ENCODE results near the gene TMEM94.

DNA sequence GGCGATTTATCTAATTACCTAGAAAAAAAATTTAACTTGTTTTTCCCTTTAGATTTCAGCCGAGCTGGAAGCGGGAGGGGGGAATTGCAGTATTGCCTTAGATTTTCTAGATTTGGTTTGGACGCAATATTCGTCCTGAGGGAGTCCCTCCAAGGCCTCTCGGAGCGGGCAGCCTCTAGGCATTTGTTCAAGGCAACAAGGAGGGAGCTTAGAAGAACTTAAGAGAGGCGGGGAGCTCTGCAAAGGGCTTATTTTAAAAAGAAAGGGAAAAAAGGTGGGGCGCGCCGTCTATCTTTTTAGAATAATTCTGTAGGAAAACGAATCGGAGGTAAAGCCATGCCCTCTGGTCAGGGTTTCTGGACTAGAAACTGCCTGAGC is 407 bp upstream of the TMEM94 start:
- TF ChIP-seq, protein P1, sequence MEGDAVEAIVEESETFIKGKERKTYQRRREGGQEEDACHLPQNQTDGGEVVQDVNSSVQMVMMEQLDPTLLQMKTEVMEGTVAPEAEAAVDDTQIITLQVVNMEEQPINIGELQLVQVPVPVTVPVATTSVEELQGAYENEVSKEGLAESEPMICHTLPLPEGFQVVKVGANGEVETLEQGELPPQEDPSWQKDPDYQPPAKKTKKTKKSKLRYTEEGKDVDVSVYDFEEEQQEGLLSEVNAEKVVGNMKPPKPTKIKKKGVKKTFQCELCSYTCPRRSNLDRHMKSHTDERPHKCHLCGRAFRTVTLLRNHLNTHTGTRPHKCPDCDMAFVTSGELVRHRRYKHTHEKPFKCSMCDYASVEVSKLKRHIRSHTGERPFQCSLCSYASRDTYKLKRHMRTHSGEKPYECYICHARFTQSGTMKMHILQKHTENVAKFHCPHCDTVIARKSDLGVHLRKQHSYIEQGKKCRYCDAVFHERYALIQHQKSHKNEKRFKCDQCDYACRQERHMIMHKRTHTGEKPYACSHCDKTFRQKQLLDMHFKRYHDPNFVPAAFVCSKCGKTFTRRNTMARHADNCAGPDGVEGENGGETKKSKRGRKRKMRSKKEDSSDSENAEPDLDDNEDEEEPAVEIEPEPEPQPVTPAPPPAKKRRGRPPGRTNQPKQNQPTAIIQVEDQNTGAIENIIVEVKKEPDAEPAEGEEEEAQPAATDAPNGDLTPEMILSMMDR (IDR thresholded peaks at IDR 0.05 in 2 of 3, conservative IDR thresholded peaks at IDR 0.05 in 1 of 3; ENCODE audit: insufficient read depth in 2 of 3, low read depth in 1 of 3, low read length in 3 of 3) = no peak
- TF ChIP-seq NFYB (IDR thresholded peaks at IDR 0.05; ENCODE audit: extremely low read depth, insufficient read length) = no peak
- TF ChIP-seq ZNF507 (tag; conservative IDR thresholded peaks at IDR 0.05) = no peak
- TF ChIP-seq, protein P2, sequence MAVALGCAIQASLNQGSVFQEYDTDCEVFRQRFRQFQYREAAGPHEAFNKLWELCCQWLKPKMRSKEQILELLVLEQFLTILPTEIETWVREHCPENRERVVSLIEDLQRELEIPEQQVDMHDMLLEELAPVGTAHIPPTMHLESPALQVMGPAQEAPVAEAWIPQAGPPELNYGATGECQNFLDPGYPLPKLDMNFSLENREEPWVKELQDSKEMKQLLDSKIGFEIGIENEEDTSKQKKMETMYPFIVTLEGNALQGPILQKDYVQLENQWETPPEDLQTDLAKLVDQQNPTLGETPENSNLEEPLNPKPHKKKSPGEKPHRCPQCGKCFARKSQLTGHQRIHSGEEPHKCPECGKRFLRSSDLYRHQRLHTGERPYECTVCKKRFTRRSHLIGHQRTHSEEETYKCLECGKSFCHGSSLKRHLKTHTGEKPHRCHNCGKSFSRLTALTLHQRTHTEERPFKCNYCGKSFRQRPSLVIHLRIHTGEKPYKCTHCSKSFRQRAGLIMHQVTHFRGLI (CRISPR knock-in tag; IDR thresholded peaks at IDR 0.05) = no peak
